Osteoblast (primary cell): Measurements from ENCODE around the gene TSEN2. TPM values are rescaled to one million over a fixed set of nuclear protein-coding genes. Genes with fewer than 3 reads are reported as not detected.

Experiments
- DNase-seq: peaks from one replicate; pipeline ENCODE4 v3.0.0; 2011; ENCODE audit warnings: low spot score, mixed read lengths; ENCODE audit not compliant: insufficient read length; ENCODE audit errors: missing footprints
- H2AFZ ChIP-seq: 2 replicates; pipeline ENCODE4 v1.6.0; 2011; ENCODE audit warnings: mild to moderate bottlenecking, low read length
- H3K27ac ChIP-seq: 2 replicates; pipeline ENCODE4 v1.5.1; 2011; ENCODE audit warnings: mild to moderate bottlenecking, low read depth, low read length, moderate library complexity
- H3K27me3 ChIP-seq: 2 replicates; pipeline ENCODE4 v1.6.0; 2012; ENCODE audit warnings: mild to moderate bottlenecking, control low read depth, inconsistent platforms, low read length, moderate library complexity; ENCODE audit not compliant: insufficient read depth
- H3K36me3 ChIP-seq: 2 replicates; pipeline ENCODE4 v1.5.1; 2011; ENCODE audit warnings: mild to moderate bottlenecking, low read length, control low read depth, moderate library complexity; ENCODE audit not compliant: insufficient read depth
- H3K4me1 ChIP-seq: 2 replicates; pipeline ENCODE4 v1.5.1; 2011; ENCODE audit warnings: mild to moderate bottlenecking, low read length, control low read depth, moderate library complexity; ENCODE audit not compliant: insufficient read depth
- H3K4me2 ChIP-seq: 2 replicates; pipeline ENCODE4 v1.6.0; 2011; ENCODE audit warnings: mild to moderate bottlenecking, low read length; ENCODE audit not compliant: insufficient read depth
- H3K4me3 ChIP-seq: fragments of 200-600 bp; sonication (generic); 3 replicates; pipeline ENCODE4 v1.5.1; 2012; ENCODE audit warnings: mild to moderate bottlenecking, low read length, inconsistent platforms; ENCODE audit not compliant: insufficient read depth
- H3K79me2 ChIP-seq: 2 replicates; pipeline ENCODE4 v1.6.0; 2012; ENCODE audit warnings: mild to moderate bottlenecking, low read length, control low read depth, inconsistent platforms; ENCODE audit not compliant: insufficient read depth
- H3K9me3 ChIP-seq: 2 replicates; pipeline ENCODE4 v1.5.1; 2011; ENCODE audit warnings: low read depth, low read length, control low read depth
- H4K20me1 ChIP-seq: 2 replicates; pipeline ENCODE4 v1.6.0; 2012; ENCODE audit warnings: mild to moderate bottlenecking, low read length, control low read depth; ENCODE audit not compliant: insufficient read depth
- total RNA-seq: library from RNA; depleted of rRNA; stranded (reverse); fragments of >200 nt; gene quantifications from 2 replicates; pipeline ENCODE4 v1.2.3, GENCODE V29; 2012
- TF ChIP-seq, protein P1 (sequence below): IDR thresholded peaks from 2 replicates; pipeline ENCODE4 v1.5.1; 2011; ENCODE audit warnings: mild to moderate bottlenecking, low read depth, low read length, moderate library complexity; ENCODE audit errors: extremely low read depth

TSEN2 gene
- total RNA-seq, 1 donor = 13.0 TPM

DNA sequence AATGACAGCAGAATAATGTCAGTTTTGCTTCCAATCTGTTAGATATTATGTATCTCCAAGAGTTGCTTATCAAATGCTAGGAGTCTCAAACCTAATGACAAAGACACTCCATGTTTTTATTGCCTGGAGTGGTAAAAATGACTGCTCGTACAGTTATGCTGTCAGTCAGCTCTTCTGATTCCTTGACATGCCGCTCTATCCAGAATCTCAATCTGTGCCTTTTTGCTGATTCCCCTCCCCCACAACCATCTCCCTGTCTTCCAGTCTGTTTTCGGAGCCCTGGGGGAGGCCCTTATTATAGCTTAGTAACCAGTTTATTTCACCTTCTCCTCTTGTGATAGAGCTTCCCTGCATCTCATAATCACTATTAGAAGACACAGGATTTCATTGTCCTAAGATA, 75.2 kb downstream of the TSEN2 start:
- no peaks in the 10 kb centered on the region for H3K9me3 ChIP-seq
- no peak for DNase-seq
- no peaks in the 10 kb centered on the region for H3K27me3 ChIP-seq
- H4K20me1 ChIP-seq = peaks cover 53% of the 10 kb centered on the region
- no peak overlapping the region for H3K4me2 ChIP-seq
- TF ChIP-seq, protein P1, sequence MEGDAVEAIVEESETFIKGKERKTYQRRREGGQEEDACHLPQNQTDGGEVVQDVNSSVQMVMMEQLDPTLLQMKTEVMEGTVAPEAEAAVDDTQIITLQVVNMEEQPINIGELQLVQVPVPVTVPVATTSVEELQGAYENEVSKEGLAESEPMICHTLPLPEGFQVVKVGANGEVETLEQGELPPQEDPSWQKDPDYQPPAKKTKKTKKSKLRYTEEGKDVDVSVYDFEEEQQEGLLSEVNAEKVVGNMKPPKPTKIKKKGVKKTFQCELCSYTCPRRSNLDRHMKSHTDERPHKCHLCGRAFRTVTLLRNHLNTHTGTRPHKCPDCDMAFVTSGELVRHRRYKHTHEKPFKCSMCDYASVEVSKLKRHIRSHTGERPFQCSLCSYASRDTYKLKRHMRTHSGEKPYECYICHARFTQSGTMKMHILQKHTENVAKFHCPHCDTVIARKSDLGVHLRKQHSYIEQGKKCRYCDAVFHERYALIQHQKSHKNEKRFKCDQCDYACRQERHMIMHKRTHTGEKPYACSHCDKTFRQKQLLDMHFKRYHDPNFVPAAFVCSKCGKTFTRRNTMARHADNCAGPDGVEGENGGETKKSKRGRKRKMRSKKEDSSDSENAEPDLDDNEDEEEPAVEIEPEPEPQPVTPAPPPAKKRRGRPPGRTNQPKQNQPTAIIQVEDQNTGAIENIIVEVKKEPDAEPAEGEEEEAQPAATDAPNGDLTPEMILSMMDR = no peak
- H3K27ac ChIP-seq = no peak overlapping the region
- H3K36me3 ChIP-seq = no peaks in the 10 kb centered on the region
- H3K4me1 ChIP-seq = peaks cover 13% of the 10 kb centered on the region
- no peak overlapping the region for H3K4me3 ChIP-seq
- no peak overlapping the region for H2AFZ ChIP-seq
- peaks cover 74% of the 10 kb centered on the region for H3K79me2 ChIP-seq

DNA sequence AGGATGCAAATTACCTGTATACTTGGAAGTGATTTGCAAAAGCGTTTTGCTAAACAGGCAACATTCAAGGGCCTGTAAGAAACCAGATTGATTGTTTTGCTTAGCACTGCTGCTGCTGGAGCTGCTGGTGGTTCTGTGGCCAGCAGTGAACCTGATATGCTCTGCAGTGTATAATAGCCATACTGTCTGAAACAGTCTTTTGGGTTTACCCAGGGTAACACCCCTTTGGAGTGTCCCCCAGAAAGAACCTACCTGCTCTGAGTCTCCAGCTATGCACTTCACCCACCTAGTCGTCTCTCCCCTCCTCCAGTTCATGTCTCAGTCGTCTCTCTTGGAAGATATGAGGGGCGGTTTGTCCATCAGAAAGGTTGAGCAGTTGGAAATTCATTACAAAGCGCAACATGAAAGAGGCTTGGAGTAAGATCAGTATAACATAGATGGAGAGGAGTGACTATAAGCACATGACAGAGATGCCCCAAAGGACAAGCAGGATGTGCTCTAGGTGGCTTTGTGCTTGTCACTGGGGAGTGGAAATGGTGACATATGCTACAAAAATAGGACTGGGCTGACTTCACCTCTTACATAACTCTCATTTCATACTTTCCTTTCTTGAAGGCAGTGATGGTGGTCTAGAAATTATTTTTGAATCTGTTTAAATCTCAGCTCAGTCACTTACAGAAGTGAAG, 76.4 kb downstream of the TSEN2 start:
- no peaks in the 10 kb centered on the region for H3K27me3 ChIP-seq
- no peaks in the 10 kb centered on the region for H3K36me3 ChIP-seq
- H4K20me1 ChIP-seq = peaks cover 60% of the 10 kb centered on the region
- DNase-seq = no peak
- no peak overlapping the region for H3K27ac ChIP-seq
- no peak overlapping the region for H3K4me3 ChIP-seq
- no peak overlapping the region for H3K4me2 ChIP-seq
- H3K9me3 ChIP-seq = no peaks in the 10 kb centered on the region
- TF ChIP-seq, protein P1 = no peak
- H3K4me1 ChIP-seq = peaks cover 13% of the 10 kb centered on the region
- no peak overlapping the region for H2AFZ ChIP-seq
- H3K79me2 ChIP-seq = peaks cover 85% of the 10 kb centered on the region

DNA sequence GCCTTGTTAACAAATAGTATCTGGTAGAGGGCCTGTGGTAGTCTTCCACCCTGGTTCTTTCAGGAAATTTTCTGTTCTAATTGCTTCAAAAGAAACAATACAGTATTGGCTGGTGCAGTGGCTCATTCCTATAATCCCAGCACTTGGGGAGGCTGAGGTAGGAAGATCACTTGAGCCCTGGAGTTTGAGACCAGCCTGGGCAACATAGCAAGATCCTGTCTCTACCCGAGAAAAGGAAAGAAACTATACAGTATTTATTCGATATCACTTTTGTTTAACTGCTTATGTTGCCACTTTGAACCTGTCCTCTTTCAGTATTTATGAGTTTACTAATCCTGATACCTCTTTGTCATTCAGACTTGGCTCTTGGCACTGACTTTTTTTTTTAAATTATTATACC, 77.1 kb downstream of the TSEN2 start:
- Histone ChIP-seq H3K4me1 (peaks cover 13% of the 10 kb centered on the region), H3K4me3 (no peak overlapping the region), H3K27me3 (no peaks in the 10 kb centered on the region), H4K20me1 (peaks cover 66% of the 10 kb centered on the region), H3K9me3 (no peaks in the 10 kb centered on the region), H3K79me2 (peaks cover 92% of the 10 kb centered on the region), H3K4me2 (no peak overlapping the region), H2AFZ (no peak overlapping the region), H3K27ac (no peak overlapping the region), H3K36me3 (no peaks in the 10 kb centered on the region)
- DNase-seq = no peak
- TF ChIP-seq, protein P1 = no peak

DNA sequence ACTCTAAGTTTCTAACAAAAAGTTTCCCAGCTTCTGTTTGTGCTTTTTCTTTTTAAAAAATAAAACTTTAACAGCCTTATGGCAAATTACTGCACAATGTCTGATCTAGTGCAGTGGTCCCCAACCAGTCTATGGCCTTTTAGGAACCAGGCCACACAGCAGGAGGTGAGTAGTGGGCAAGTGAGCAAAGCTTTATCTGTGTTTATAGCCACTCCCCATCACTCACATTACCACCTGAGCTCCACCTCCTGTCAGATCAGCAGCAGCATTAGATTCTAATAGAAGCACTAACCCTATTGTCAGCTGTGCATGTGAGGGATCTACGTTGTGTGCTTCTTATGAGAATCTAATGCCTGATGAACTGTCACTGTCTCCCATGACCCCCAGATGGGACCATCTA, 78.2 kb downstream of the TSEN2 start:
- Histone ChIP-seq H3K79me2 (peaks cover 98% of the 10 kb centered on the region), H3K27me3 (no peaks in the 10 kb centered on the region), H3K4me2 (no peak overlapping the region), H3K36me3 (no peaks in the 10 kb centered on the region), H2AFZ (no peak overlapping the region), H3K27ac (no peak overlapping the region), H3K4me3 (no peak overlapping the region), H3K9me3 (no peaks in the 10 kb centered on the region), H3K4me1 (peaks cover 13% of the 10 kb centered on the region), H4K20me1 (peaks cover 66% of the 10 kb centered on the region)
- no peak for DNase-seq
- TF ChIP-seq, protein P1 = no peak
